Neutrophil (primary cell): ENCODE measurements around the gene COL10A1.

Source experiments
- H3K27ac ChIP-seq: fragments of 200-600 bp; sonication (generic); 2 replicates; pipeline ENCODE4 v1.5.1; 2016; ENCODE audit warnings: mild to moderate bottlenecking, moderate library complexity
- H3K27me3 ChIP-seq: fragments of 200-600 bp; sonication (generic); 2 replicates; pipeline ENCODE4 v1.6.0; 2016; ENCODE audit warnings: mild to moderate bottlenecking
- H3K36me3 ChIP-seq: fragments of 200-600 bp; sonication (generic); 2 replicates; pipeline ENCODE4 v1.5.1; 2017
- H3K4me1 ChIP-seq, 2 experiments: fragments of 200-600 bp in 1 of 2; sonication (generic) in 1 of 2; 1 replicate in 1 of 2; 2 replicates in 1 of 2; pipeline versions ENCODE4 v1.5.1 to v1.6.1; 2013 to 2016; ENCODE audit warnings: low read depth in 1 of 2, low read length in 1 of 2, mild to moderate bottlenecking in 1 of 2, moderate library complexity in 1 of 2; ENCODE audit not compliant: control insufficient read depth in 1 of 2, insufficient read depth in 1 of 2
- H3K4me3 ChIP-seq, 2 experiments: fragments of 200-600 bp in 1 of 2; sonication (generic) in 1 of 2; 1 replicate in 1 of 2; 2 replicates in 1 of 2; pipeline ENCODE4 v1.5.1; 2013 to 2016; ENCODE audit warnings: low read depth in 1 of 2, low read length in 1 of 2, mild to moderate bottlenecking in 1 of 2, moderate library complexity in 1 of 2
- H3K9me3 ChIP-seq: fragments of 200-600 bp; sonication (generic); 2 replicates; pipeline ENCODE4 v1.5.1; 2016
- CTCF ChIP-seq: fragments of 200-600 bp; sonication (generic); IDR thresholded peaks from 2 replicates; pipeline ENCODE4 v1.5.1; 2016; ENCODE audit warnings: antibody characterized with exemption

The COL10A1 gene

GRCh38 chr6:116102873-116103272 lies 23.1 kb downstream of the COL10A1 start:
- peaks cover 6% of the 10 kb centered on the region for H3K36me3 ChIP-seq
- H3K27me3 ChIP-seq = no peaks in the 10 kb centered on the region
- H3K4me1 ChIP-seq = peaks cover 32% of the 10 kb centered on the region in 2 experiments
- no peak for TF ChIP-seq CTCF
- H3K27ac ChIP-seq = peak overlapping the region; percentile 91
- no peaks in the 10 kb centered on the region for H3K9me3 ChIP-seq
- H3K4me3 ChIP-seq = no peak overlapping the region

- Histone ChIP-seq H3K4me3 (peak overlapping the region; percentile 71 to 77), H3K27ac (peak overlapping the region; percentile 91), H3K27me3 (no peaks in the 10 kb centered on the region), H3K36me3 (peaks cover 2% of the 10 kb centered on the region), H3K4me1 (peaks cover 32% of the 10 kb centered on the region in 2 experiments), H3K9me3 (no peaks in the 10 kb centered on the region)
- TF ChIP-seq CTCF = no peak
Observed at GRCh38 chr6:116101790-116102189, 24.1 kb downstream of the COL10A1 start.

GRCh38 chr6:116101302-116101718 lies 24.6 kb downstream of the COL10A1 start:
- Histone ChIP-seq H3K4me1 (peaks cover 32% of the 10 kb centered on the region in 2 experiments), H3K27ac (peak overlapping the region; percentile 91), H3K4me3 (peak overlapping the region; percentile 71 to 77), H3K36me3 (no peaks in the 10 kb centered on the region), H3K9me3 (no peaks in the 10 kb centered on the region), H3K27me3 (no peaks in the 10 kb centered on the region)
- no peak for TF ChIP-seq CTCF

- peak within 1 kb of the TSS; percentile 71 to 77 for H3K4me3 ChIP-seq
- H3K27me3 ChIP-seq = no peaks in the 10 kb centered on the region
- H3K27ac ChIP-seq = peak within 1 kb of the TSS; percentile 91
- H3K9me3 ChIP-seq = no peaks in the 10 kb centered on the region
- peaks cover 32% of the 10 kb centered on the region in 2 experiments for H3K4me1 ChIP-seq
- no peak for TF ChIP-seq CTCF
- no peaks in the 10 kb centered on the region for H3K36me3 ChIP-seq
Observed at GRCh38 chr6:116100419-116101301, 25.3 kb downstream of the COL10A1 start, which contains the start of gene NT5DC1. Gene NT5DC1 (plus strand): TSS chr6:116100853. CDS start chr6:116100931, 78 bp downstream.

- Histone ChIP-seq H3K4me1 (peaks cover 32% of the 10 kb centered on the region in 2 experiments), H3K27ac (no peak overlapping the region), H3K4me3 (no peak overlapping the region), H3K9me3 (no peaks in the 10 kb centered on the region), H3K27me3 (no peaks in the 10 kb centered on the region), H3K36me3 (no peaks in the 10 kb centered on the region)
- TF ChIP-seq CTCF = no peak
Observed at GRCh38 chr6:116099036-116099435, 26.9 kb downstream of the COL10A1 start.
